ENCODE results near the gene RIMKLA. TPM values are rescaled to one million over a fixed set of nuclear protein-coding genes. Genes with fewer than 3 reads are reported as not detected.

RIMKLA gene
- total and polyA plus RNA-seq, 10 of the 15 experiments (the other 5 are each of a cell fraction or from before 2014, with no cell fraction given) = 0.01 to 0.52 (median 0.08) TPM

- TF ChIP-seq KLF5 (IDR thresholded peaks at IDR 0.05; ENCODE audit: partially characterized antibody) (peak; percentile 24), SMAD1 (IDR thresholded peaks at IDR 0.05; ENCODE audit: low read depth, partially characterized antibody) (no peak), HDAC2 (IDR thresholded peaks at IDR 0.05) (no peak), ZBTB33 (IDR thresholded peaks at IDR 0.05) (no peak), MEF2A (IDR thresholded peaks at IDR 0.05; ENCODE audit: insufficient read depth, low read depth, low read length) (peak; percentile 67; the same call in 1 of the 2 replicates), CREB1 (IDR thresholded peaks at IDR 0.05; ENCODE audit: low read depth) (peak; percentile 96), MLLT1 (IDR thresholded peaks at IDR 0.05) (peak; percentile 86), ELK1 (IDR thresholded peaks at IDR 0.05; ENCODE audit: low read depth, low read length) (peak; percentile 65; the same call in 1 of the 2 replicates), SMARCA5 (IDR thresholded peaks at IDR 0.05) (peak; percentile 97), BCL11A (IDR thresholded peaks at IDR 0.05; ENCODE audit: low read depth, low read length) (peak; percentile 43; the same call in 1 of the 2 replicates), POLR2AphosphoS2 (IDR thresholded peaks at IDR 0.05; ENCODE audit: low read depth, low read length) (peak; percentile 51; the same call in 1 of the 2 replicates), JUND (IDR thresholded peaks at IDR 0.05; ENCODE audit: low read depth, low read length) (no peak; the same call in 1 of the 2 replicates), GABPA (IDR thresholded peaks at IDR 0.05; ENCODE audit: low read depth) (peak; percentile 78), NKRF (conservative IDR thresholded peaks at IDR 0.05) (no peak; the same call in none of the 2 replicates), REST (IDR thresholded peaks at IDR 0.05; ENCODE audit: low read depth, low read length) (peak; percentile 10), RELA (IDR thresholded peaks at IDR 0.05; ENCODE audit: borderline replicate concordance, partially characterized antibody) (peak; percentile 39), E2F4 (IDR thresholded peaks at IDR 0.05; ENCODE audit: low read depth, low read length) (no peak), IRF4 (IDR thresholded peaks at IDR 0.05; ENCODE audit: low read depth, low read length) (peak; percentile 68)
Measured at GRCh38 chr1:42335050-42335808, 45.4 kb upstream of the RIMKLA start, which contains the start of gene FOXJ3 (continued).

All from GM12878 (cell line).